Measurements from ENCODE around the gene CCDC88B.
A peak's percentile ranks its signal among the peaks of the same experiment; 100 is the strongest.

Gene CCDC88B

DNA sequence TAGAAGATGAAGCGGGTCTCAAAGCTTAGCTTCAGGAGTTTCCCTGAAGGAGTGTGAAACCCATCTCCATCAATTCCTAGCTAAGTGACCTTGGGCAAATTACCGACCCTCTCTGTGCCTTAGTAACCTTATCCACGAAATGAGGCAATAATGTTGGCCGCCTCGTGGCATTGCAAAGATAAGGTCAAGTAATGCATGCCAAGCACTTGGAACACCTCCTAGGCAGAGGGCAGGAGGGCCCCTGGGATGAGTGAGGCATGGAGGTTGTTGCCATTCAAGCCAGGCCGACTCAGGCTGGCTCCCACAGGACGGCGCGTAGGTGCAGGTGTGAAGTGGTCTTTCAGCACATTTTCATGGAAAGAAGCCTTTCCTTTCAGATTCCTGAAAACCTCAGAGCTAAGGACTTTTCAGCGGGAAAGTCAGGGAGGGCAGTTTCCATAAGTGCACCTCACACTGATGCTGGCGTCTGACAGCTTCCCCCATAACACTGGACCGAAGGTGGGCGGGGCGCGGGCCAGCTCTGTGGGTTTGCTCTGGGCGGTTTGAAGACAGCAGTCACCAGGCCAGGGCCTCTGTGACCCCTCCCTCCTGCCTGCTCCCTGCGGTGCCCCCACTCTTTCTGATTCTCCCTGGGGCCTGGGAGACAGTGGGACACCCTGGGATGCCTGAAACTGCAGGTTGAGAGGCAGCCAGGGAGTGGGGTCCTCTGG, 44.2 kb downstream of the CCDC88B start:
- DNase-seq: no peak

DNA sequence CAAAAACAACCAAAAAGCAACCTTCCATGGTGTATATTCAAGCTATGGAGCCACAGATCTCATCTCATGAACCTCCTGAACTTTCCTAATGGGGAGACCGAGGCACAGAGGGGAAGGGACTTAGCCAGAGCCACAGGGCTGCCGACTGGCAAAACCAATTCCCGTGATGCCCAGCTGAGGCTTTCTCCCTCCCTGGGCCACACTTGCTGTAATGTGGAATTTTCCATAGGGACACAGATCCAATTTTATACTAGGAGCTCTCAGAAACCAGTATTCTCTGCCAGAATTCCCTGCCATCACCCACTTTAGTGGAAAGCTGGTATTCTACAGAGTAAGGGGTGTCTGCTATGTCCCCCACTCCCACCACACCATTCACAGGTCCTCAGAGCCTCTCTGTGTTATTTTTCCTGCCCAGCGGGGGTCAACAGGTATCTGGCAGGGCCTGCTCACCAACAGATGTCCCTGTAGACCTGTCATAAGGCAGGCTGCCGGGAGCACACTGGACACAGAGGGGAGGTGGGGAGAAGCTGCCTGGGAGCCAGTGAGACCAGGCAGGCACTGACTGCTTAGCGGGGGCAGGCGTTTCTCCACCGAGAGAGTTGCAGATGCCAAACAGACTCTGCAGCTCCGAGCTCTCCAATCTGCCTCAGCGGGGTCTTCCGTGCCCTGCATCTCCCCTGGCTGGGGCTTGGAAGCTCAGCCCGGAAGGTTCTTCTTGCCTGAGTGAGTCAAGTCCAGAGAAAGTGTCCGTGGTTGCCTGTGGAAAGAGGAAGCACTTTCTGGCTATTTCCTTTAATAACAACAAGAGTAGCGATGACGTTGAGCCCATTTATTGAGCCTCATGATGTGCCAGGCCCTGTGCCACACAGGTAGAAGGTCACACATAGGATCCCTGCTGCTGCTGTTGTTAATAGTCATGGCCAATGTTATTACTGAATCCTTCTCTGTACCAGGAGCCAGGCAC, 45.3 kb downstream of the CCDC88B start:
- DNase-seq: no peak

GRCh38 chr11:64385945-64386704, 46.1 kb downstream of the CCDC88B start:
- peak in 1 of 5 experiments; percentile 88 for DNase-seq

GRCh38 chr11:64387916-64388315, 47.9 kb downstream of the CCDC88B start:
- no peak for DNase-seq

- DNase-seq: no peak
Measured at GRCh38 chr11:64388894-64389293, 48.9 kb downstream of the CCDC88B start.

- DNase-seq: no peak
Measured at GRCh38 chr11:64389851-64390250, 49.8 kb downstream of the CCDC88B start.

GRCh38 chr11:64390558-64390957, 50.6 kb downstream of the CCDC88B start:
- peak in 1 of 5 experiments; percentile 12 for DNase-seq

DNA sequence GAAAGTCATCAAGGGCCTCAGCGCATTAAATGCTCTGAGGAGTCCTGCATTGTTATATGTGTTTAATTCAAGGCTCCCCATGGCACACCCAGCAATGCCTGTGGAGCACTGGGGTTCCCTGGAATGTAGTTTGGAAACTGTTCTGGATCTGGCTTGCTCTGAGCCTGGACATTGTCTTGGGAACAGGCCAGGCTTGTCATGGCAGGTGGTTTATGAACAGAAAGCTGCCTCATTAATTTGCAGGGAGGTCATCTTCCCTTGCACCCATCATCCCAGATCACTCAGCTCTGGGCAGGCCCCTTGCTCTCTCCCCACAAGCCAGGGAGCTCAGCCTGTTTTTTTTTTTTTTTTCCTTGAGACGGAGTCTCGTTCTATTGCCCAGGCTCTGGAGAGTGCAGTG, 51.8 kb downstream of the CCDC88B start:
- DNase-seq: no peak

DNA sequence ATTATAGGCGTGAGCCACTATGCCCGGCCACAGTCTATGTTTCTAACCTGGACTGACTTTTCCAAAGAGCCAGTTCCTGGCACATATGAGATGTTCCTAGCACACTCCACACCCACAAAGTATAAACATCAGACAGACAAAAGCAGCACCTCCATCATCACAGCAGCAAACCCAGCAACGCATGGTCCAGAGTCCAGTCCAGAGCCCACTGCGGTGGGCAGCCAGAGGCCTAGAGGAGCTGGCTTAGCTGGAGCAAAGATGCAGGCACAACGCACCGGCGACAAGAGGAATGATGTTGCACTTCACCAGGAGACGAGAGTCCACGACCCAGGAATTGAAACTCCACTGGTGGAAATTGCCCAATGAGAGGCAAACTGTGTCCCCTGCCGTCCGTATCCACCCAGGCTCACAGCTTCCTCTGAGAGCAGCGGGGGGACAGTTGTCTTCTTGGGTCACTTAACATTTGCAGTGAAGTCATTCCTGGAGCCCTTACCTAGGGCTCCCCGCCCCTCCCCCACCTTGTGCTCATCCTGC, 55.6 kb downstream of the CCDC88B start:
- DNase-seq: no peak

- DNase-seq: no peak
Measured at GRCh38 chr11:64396079-64396591, 56.1 kb downstream of the CCDC88B start.

DNA sequence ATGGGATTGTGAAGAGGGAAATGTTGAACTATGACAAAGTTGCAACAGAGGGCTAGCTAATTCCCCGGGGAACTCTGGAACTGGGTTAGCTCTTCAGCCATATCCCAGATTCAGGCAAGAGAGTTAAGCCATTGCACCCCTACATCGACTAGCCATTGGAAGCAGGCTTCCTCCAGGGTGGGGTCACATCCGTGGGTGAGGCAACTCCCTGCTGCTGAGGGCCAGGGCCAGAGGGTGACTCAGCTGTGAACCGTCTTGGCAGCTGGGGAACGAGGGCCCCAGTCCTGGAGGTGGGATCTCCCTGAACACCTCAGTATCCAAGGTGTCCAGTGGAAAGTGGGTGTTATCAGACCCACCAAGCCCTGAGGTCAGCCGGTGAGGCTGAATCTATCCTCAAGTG, 60.1 kb downstream of the CCDC88B start:
- no peak for DNase-seq

DNA sequence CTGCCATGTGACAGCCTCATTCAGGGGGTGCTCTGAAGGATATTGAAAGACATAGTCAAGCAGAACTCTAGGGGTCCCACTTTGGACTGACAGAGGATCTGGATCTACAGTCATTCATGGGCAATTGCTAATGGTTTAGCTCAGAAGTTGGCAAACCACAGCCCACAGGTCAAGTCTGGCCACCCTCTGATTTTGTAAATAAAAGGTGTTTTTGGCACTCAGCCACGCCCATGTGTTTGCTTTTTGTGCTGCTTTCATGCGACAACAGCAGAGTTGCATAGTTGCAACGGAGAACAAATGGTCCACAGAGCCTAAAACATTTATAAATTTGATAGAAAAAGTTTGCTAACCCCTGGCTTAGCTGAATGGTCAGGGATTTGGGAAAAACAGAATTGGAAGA, 60.7 kb downstream of the CCDC88B start:
- DNase-seq: no peak

- DNase-seq: no peak
Measured at GRCh38 chr11:64401775-64402174, 61.8 kb downstream of the CCDC88B start.

GRCh38 chr11:64403106-64403505, 63.1 kb downstream of the CCDC88B start:
- no peak for DNase-seq

GRCh38 chr11:64406221-64406946, 66.4 kb downstream of the CCDC88B start:
- DNase-seq: no peak
